Erythroblast (primary cell): ENCODE results near the gene WDSUB1.

ENCODE experiments used
- GATA1 ChIP-seq: IDR thresholded peaks from 2 replicates; pipeline ENCODE4 v1.6.1; 2011; ENCODE audit warnings: low read depth, mild to moderate bottlenecking, control low read depth, low read length, moderate library complexity
- POLR2A ChIP-seq: IDR thresholded peaks from 2 replicates; pipeline ENCODE4 v1.6.1; 2011; ENCODE audit warnings: mild to moderate bottlenecking, low read length

GRCh38 chr2:159225025-159226016 is 61.2 kb downstream of the WDSUB1 start:
- TF ChIP-seq POLR2A (no peak), GATA1 (no peak)
